Measurements from ENCODE around the gene FADS3. TPM values are rescaled to one million over a fixed set of nuclear protein-coding genes. Genes with fewer than 3 reads are reported as not detected.

The FADS3 gene
- total and polyA plus RNA-seq, 2 donors (not counting 3 experiments of a cell fraction or from before 2014, with no cell fraction given), result 216 to 346 TPM

GRCh38 chr11:61918251-61918937 is 27.0 kb upstream of the FADS3 start:
- Histone ChIP-seq H3K4me3 (replicated peaks in 1 of 3; ENCODE audit: insufficient read depth in 1 of 3, low read depth in 1 of 3, low read length in 3 of 3) (no peak overlapping the region), H3K4me2 (ENCODE audit: insufficient read depth, low read length) (no peak overlapping the region), H3K27ac (ENCODE audit: insufficient read depth, low read depth, low read length) (no peak overlapping the region), H4K20me1 (replicated peaks; ENCODE audit: control insufficient read depth, extremely low read depth, insufficient read depth, low read length) (no peaks in the 10 kb centered on the region), H3K4me1 (ENCODE audit: control insufficient read depth, extremely low read depth, insufficient read depth, low read length) (no peaks in the 10 kb centered on the region), H3K9me3 (replicated peaks; ENCODE audit: control insufficient read depth, insufficient read depth, low read length) (no peaks in the 10 kb centered on the region), H3K9ac (replicated peaks; ENCODE audit: extremely low read depth, insufficient read depth, low read length) (no peak overlapping the region), H3K27me3 (ENCODE audit: control insufficient read depth in 2 of 2, insufficient read depth in 2 of 2, low read length in 2 of 2) (peaks cover 11 to 22% of the 10 kb centered on the region in 2 experiments), H2AFZ (ENCODE audit: low read depth, low read length) (no peak overlapping the region), H3K9me1 (replicated peaks; ENCODE audit: control insufficient read depth, extremely low read depth, insufficient read depth, low read length) (no peaks in the 10 kb centered on the region), H3K79me2 (ENCODE audit: control insufficient read depth, insufficient read depth, low read length) (no peaks in the 10 kb centered on the region), H3K36me3 (ENCODE audit: control insufficient read depth in 2 of 2, extremely low read depth in 1 of 2, insufficient read depth in 2 of 2, low read length in 2 of 2) (no peaks in the 10 kb centered on the region)
- BruUV-seq (replicated peaks), result no TSS peak
- ChIA-PET CTCF (interaction anchor here (1.2 to 1.3 kb wide), 2 partner anchors 20 to 164 kb away, joined by 3 to 7 read pairs; no protein-coding TSS in a partner anchor), POLR2A (no interaction called here)
- DNase-seq (ENCODE audit: low read depth, low spot score) (no peak), FAIRE-seq (no peak)
- dilution Hi-C loops (cut with MboI; ENCODE audit: extremely low pct_ligation_motif_present, low sequenced_read_pairs) (no loop called here), intact Hi-C loops (cut with micrococcal nuclease) (no loop called here)
- TF ChIP-seq MAX (IDR thresholded peaks at IDR 0.05; ENCODE audit: insufficient read depth, insufficient read length), result no peak
- no peak for TF ChIP-seq MYC (IDR thresholded peaks at IDR 0.05; ENCODE audit: low read depth, low read length)
- TF ChIP-seq POLR2AphosphoS5 (IDR thresholded peaks at IDR 0.05; ENCODE audit: insufficient read depth, low read depth, low read length), result no peak
- no peak for TF ChIP-seq EZH2 (IDR thresholded peaks at IDR 0.05; ENCODE audit: borderline replicate concordance, low read depth, low read length, severe bottlenecking)
- TF ChIP-seq GATA2 (IDR thresholded peaks at IDR 0.05; ENCODE audit: insufficient read depth, insufficient read length, low read depth, low read length), result no peak
- TF ChIP-seq FOS (IDR thresholded peaks at IDR 0.05; ENCODE audit: borderline replicate concordance, insufficient read depth, low read length), result no peak
- no peak for TF ChIP-seq JUN (IDR thresholded peaks at IDR 0.05; ENCODE audit: borderline replicate concordance, insufficient read depth, insufficient read length, low read depth)
- no peak for TF ChIP-seq POLR2A (IDR thresholded peaks at IDR 0.05; ENCODE audit: low read depth, low read length)
- TF ChIP-seq CTCF (IDR thresholded peaks at IDR 0.05; ENCODE audit: extremely low read depth in 1 of 2, insufficient read depth in 1 of 2, low read depth in 1 of 2, low read length in 2 of 2), result no peak
